Measurements from ENCODE around the gene GDNF. TPM values are rescaled to one million over a fixed set of nuclear protein-coding genes. Genes with fewer than 3 reads are reported as not detected.

Gene GDNF
- polyA plus RNA-seq, 1 donor: 1.9 TPM

- DNase-seq: no peak
Observed at GRCh38 chr5:37777432-37778130, 62.3 kb downstream of the GDNF start.

DNA sequence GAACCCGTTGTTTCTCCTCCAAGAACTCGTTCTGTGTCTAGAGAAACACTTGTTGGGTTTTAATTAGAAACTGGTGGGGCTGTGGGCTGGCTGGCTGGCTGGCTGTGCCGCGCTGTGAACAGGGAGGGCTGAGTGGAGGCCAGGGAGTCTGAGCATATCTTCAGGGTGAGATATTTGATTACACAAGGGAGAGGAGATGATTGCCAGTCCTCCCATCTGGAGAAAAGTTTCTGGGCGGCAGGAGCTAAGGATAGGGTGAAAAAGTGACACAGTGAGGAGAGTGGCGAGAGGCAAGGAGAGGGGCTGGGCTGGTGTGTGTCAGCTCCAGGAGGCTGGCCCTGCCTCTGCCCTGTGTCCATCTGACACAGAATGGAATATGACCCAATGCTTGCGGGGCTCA is 63.0 kb downstream of the GDNF start:
- DNase-seq: no peak

DNA sequence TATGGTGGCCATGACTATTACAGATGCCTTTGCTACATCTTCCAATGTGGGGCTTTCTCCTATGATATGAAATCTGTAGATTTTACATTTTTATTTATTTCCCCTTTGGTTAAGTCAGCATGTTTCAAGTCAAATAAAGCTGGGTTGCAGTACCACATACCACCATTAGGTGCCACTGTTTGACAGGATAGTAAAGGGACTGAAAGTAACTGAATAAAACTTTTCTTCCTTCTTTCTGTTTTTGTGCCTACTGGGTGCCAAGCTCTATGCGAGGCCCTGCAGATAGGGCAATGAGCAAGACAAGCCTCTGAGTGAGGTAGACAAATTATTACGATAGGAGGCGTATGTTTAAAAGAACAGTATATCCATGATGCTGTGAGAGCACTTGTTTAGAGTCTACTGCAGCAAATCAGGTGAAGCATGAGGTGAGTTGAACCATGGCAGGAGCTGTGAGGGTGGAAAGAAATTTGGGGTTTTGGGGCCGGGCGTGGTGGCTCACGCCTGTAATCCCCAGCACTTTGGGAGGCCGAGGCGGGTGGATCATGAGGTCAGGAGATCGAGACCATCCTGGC is 64.8 kb downstream of the GDNF start:
- no peak for DNase-seq

DNA sequence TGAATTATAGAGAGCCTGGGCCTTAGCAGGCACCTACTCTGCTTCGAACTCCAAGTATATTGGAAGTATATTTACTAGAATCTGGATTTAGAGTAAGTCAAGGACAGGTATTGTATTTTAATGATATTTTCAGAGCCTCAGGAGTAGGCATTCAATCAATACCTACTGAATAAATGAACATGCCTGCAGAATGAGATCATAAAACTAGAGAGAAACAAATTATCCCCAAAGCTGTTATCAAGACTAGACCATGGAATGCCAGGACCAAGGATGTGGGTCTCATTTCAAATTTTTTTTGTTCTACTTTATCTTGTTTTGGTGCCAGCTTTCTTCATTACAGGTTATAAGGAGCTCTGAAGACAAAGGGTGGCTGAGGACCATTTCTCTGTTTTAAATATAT is 66.0 kb downstream of the GDNF start:
- no peak for DNase-seq

DNA sequence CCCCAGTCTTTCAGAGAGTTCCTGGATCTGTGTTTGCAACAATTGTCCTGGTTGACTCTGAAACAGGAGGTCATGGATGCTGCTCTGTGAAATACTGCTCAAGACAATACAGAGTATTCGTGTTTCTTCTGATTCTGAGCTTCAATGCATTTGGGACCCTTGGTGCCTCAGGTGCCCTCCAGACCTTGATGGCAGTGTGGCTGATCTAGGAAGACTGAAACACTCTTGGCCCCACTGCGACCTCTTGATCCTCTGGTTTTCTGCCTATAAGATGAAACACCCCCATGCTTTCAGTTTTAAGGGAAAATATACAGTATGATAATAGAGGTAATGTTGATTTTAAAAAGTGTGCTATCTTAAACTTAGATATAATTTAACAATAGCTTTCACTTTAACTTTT is 67.6 kb downstream of the GDNF start:
- no peak for DNase-seq

DNA sequence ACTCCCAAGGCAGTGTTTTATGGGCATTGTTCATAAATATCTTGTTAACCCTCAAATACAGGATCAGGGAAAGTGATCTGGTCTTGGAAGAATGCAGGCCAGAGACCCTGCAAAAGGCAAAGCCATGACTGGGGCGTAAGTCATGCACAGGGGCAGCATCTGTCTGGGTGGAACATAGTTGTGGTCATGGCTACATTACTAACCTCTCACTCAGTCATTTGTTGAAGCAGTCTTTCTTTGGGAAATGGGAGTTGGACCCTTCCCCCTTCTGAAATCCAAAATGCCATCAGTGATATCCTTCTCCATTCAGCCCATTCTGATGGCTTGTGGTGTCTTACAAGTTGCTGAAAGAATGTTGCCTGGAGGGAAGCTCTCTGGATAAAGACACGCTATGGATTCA is 68.1 kb downstream of the GDNF start:
- DNase-seq: no peak

DNA sequence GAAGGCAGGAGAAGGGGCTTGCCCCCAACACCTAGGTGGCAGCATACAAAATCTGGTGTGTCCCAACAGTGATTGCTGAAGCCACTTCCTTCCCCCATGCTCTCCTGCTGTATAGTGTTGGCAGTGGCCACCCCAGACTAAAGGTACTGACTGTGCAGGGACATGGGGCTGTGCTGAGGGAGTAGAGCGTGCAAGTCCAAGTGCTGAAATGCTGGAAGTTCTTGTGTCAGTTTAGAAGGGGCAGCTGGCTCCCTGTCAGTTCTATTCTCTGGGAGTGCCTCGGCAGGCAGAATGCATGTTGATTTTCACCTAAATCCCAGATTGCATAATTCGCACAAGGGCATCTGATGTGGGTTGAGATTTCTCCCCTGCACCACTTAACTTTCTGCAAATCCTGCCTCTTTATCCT is 68.6 kb downstream of the GDNF start:
- no peak for DNase-seq

DNA sequence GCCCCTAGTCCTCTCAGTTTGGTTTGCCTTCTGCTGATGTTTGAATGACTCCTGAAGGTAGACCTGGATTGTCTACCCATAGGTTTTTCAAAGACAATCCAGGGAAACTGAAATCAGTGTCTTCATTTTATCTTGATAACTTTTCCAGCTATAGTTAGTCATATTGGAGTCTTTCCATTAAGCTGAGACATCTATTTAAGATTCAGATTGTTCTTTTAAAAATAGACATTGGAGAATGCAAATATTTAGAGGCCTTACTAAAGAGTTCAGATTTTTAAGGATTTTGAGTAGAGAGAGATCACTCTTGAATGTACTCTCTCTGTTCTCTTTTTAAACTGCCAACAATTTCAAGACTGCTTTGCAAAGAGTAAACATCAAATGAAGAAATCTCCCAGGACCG is 69.1 kb downstream of the GDNF start:
- no peak for DNase-seq

DNA sequence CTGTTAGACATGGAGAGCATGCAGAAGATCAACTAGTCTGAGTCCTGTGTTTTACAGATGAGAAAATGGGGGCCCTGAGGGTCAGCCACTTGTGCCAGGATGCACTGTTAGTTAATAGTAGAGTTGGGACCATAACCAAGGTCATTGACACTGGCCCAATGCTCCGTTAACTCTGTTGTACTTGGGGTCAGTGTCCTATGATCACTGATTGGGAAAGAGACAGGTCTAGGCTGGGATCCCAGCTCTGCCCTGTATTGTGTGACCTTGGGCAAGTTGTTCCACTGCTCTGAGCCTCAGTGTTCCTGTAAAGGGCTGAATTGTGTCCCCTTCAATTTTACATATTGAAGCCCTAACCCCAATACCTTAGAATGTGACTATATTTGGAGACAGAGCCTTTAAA is 70.0 kb downstream of the GDNF start:
- DNase-seq: no peak

DNA sequence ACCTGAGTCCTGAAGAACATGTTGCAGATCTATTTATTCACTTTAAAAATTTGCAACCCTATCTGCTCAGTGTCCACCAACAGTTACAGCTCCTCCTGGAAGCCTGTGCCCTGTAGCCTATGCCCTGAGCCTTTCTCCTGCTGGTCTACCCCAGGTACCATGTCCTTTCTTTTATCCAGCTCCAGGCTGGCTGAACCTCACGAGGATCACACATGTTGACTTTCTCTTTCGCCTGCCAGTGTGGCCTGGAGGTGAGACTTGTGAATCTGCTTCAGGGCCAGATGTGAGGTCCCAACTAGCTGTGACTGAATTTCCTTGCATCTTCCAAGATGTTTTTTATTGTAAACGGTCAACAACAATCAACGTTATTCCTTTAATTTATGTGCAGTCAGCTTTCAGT is 70.7 kb downstream of the GDNF start:
- DNase-seq: no peak

DNA sequence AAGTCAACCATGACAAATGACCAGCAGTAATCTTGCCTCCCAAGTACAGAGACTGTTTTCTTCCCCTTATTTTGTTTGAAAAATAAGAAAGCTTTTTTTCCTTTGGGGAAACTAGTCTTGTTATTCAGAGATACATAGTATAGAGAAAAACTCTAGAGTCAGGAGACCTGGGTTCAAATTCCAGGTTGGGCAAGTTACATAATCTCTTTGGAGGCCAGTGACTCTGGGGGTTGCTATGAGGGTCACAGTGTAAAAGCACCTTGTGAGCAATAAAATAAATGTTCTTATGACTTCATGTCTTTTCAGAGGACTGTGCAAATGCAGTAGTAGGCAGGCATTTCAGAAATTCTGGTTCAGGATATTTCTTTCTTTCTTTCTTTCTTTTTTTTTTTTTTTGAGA is 71.5 kb downstream of the GDNF start:
- no peak for DNase-seq

DNA sequence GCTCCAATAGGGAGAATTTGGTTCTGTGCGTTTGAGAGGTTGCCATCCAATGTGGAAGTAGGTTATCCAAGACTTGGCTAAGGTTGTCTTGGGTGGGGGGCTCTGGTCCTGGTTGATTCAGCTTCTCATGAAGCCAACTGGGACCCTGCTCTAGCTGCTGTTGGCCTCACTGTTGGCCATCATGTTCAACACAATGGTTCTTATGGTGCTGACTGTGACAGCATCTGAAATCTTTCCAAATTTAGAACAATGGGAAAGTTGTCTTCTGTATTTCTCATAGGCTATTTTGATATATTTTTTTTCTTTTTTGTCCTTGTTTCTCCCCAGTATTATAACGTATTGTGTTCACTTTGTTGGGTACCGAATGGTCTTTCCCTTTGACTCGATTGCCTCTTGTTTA is 71.9 kb downstream of the GDNF start:
- no peak for DNase-seq

DNA sequence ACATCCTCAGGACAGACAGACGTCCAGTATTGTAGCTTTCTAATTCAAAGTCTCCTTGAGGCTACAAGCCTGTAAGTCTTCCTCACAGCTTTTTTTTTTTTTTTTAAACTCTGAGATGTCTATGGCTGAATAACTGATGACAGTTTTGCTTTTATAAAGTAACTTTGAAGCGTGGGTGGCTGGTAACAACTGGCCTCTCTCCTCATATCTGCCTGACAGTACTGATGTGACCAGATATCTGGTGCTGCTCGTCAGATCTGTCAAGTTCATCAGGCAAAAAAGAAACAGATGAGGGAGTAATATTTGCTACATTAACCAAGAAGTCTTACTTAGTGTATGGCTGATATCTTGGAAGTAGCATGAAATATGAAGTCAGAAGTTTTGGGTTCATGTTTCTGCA is 72.6 kb downstream of the GDNF start:
- no peak for DNase-seq
